D721Med (cell line): Measurements from ENCODE around the gene PCSK5.

Experiments
- DNase-seq: peaks from one replicate; pipeline ENCODE4 v3.0.0; 2011; ENCODE audit warnings: low spot score; ENCODE audit not compliant: insufficient read length
- FAIRE-seq: peaks from 2 replicates; lab custom pipeline; 2011; peaks lifted over from hg19 to GRCh38; lab: Jason Lieb, UNC
- TF ChIP-seq, protein P1 (sequence below): IDR thresholded peaks from 2 replicates; pipeline ENCODE4 v1.5.1; 2012; ENCODE audit warnings: mild to moderate bottlenecking, control low read depth; ENCODE audit not compliant: insufficient read depth; ENCODE audit errors: missing control alignments

The PCSK5 gene

DNA sequence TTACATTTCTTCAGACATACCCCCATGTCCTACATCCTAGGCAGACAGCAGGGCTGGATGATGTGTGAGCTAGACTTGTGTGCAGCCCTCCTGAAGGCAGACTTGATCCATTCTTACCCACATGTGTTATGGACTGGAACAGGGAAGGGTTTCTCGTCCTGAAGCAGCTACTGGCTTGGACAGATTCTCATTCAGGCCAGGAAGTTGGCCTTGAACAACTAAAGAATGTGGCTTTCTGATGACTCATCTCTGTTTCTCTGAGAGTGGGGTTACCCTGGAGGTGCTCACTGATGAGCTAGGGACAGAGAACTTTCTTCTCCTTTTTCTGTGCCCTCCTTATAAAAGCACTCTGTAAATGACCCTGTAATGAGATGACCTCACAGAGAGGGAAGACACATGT lies 246.5 kb downstream of the PCSK5 start:
- no peak for FAIRE-seq
- TF ChIP-seq, protein P1, sequence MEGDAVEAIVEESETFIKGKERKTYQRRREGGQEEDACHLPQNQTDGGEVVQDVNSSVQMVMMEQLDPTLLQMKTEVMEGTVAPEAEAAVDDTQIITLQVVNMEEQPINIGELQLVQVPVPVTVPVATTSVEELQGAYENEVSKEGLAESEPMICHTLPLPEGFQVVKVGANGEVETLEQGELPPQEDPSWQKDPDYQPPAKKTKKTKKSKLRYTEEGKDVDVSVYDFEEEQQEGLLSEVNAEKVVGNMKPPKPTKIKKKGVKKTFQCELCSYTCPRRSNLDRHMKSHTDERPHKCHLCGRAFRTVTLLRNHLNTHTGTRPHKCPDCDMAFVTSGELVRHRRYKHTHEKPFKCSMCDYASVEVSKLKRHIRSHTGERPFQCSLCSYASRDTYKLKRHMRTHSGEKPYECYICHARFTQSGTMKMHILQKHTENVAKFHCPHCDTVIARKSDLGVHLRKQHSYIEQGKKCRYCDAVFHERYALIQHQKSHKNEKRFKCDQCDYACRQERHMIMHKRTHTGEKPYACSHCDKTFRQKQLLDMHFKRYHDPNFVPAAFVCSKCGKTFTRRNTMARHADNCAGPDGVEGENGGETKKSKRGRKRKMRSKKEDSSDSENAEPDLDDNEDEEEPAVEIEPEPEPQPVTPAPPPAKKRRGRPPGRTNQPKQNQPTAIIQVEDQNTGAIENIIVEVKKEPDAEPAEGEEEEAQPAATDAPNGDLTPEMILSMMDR: no peak
- DNase-seq: no peak

DNA sequence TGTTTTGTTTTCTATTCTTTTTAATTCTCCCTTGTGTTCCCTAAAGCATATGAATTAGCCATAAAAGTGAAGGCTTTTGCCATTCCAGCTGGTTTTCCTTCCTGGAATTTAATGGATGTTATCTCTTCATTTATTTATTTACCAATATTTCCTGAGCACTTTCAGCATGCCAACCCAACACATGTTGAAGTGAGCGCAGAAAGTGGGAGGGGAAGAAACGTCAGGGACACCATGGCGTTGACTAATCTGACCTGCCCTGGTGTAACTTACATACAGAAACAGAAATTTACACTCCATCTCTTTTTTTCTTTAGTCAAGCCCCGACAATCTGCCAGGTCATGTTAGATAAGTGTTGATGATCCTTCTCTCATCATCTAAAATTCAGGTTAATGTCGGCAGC lies 247.5 kb downstream of the PCSK5 start:
- TF ChIP-seq, protein P1: no peak
- no peak for FAIRE-seq
- DNase-seq: no peak

DNA sequence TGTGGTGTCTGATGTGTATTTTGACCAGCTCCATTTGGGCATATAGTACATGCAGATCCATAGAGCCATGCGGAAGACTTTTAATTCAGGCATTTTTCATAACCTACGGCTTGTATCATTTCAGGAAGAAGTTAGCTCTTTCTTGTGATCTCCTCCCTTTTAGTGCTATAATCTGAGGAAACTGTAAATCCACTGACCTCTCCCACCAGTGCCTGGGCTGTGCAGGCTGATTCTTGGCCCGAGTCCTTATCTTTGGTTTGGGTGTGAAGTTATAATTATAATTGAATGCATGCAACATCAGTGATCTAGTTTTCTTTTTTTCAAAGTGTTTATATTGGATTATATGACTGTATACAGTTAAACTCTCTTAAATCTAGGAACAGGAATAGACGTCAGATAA lies 247.9 kb downstream of the PCSK5 start:
- DNase-seq (no peak), FAIRE-seq (no peak)
- TF ChIP-seq, protein P1: no peak

DNA sequence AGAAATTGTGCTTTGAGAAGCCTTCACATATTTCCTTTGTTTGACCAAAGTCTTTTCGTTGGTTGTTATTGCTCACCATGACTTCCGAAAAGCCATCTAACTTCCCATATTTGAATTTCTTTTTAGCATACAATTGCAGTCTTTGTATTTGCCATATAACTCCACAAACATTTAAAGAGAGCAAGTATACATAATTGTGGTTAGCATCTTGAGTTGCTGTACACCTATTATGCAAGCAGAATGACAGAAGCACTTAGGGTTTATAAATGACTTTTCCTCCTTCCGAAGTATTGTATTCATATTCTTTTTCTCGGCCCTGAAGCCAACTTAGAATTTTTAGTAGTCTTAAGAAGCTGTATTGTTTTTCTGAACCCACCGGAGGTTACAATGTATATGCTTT lies 253.4 kb downstream of the PCSK5 start:
- DNase-seq (no peak), FAIRE-seq (no peak)
- TF ChIP-seq, protein P1: no peak

DNA sequence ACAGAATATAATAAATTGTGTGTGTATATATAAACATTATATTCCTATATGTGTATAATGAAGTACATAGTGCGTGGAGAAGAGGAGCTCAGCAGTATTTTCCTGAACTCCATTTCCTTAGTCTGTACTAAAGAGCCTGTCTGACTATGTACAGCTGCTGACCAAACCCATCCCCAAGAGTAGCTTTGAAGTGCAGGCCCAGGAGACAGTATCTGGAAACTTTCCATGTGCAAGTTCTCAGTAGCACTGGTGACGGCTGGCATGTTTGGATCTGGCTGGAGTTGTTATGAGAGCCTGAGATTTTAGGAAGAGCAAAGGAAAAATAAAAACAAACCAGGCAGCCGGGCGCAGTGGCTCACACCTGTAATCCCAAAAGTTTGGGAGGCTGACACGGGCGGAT lies 259.5 kb downstream of the PCSK5 start:
- DNase-seq (no peak), FAIRE-seq (no peak)
- TF ChIP-seq, protein P1: no peak

DNA sequence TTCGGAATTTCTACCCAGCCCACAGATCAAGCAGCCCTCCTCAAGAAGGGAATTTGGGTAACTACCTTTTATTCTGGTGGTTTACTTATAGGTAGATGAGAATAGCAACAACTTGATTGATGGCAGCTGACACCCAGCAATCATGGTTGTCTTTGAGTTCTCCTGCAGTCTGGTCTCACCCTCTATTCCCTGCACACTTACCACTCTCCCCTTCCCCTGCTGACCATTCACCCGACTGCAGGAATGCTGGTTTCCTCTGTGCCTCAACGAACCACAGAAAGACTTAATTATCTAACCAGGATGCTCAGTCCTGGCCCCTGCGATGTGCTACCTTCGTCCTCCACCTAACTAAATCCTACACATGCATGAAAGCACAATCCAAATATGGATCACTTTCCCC lies 260.8 kb downstream of the PCSK5 start:
- FAIRE-seq: no peak
- TF ChIP-seq, protein P1: no peak
- no peak for DNase-seq

DNA sequence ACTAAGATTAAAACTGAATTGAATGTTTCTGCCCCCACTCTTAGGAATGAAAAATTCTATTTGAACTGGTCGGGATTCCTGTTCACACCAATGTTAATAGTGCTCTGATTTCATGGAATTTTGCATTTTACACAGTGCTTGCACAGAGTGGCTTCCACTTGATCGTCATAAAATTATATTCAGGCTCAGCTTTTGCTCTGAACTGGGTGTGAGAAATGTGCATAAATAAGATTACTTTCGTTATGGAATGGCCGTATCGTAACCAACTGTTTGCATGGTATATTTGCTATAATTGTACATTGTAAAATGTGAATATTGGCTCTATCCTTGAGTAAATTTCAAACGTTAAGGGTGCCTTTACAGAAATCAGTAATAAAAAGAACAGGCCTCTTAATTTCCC lies 262.9 kb downstream of the PCSK5 start:
- no peak for FAIRE-seq

More for the DNA sequence above, 262.9 kb downstream of the PCSK5 start:
- no peak for DNase-seq
- TF ChIP-seq, protein P1: no peak
